Measurements from ENCODE around the gene BSN. TPM values are rescaled to one million over a fixed set of nuclear protein-coding genes. Genes with fewer than 3 reads are reported as not detected.

The BSN gene, protein sequence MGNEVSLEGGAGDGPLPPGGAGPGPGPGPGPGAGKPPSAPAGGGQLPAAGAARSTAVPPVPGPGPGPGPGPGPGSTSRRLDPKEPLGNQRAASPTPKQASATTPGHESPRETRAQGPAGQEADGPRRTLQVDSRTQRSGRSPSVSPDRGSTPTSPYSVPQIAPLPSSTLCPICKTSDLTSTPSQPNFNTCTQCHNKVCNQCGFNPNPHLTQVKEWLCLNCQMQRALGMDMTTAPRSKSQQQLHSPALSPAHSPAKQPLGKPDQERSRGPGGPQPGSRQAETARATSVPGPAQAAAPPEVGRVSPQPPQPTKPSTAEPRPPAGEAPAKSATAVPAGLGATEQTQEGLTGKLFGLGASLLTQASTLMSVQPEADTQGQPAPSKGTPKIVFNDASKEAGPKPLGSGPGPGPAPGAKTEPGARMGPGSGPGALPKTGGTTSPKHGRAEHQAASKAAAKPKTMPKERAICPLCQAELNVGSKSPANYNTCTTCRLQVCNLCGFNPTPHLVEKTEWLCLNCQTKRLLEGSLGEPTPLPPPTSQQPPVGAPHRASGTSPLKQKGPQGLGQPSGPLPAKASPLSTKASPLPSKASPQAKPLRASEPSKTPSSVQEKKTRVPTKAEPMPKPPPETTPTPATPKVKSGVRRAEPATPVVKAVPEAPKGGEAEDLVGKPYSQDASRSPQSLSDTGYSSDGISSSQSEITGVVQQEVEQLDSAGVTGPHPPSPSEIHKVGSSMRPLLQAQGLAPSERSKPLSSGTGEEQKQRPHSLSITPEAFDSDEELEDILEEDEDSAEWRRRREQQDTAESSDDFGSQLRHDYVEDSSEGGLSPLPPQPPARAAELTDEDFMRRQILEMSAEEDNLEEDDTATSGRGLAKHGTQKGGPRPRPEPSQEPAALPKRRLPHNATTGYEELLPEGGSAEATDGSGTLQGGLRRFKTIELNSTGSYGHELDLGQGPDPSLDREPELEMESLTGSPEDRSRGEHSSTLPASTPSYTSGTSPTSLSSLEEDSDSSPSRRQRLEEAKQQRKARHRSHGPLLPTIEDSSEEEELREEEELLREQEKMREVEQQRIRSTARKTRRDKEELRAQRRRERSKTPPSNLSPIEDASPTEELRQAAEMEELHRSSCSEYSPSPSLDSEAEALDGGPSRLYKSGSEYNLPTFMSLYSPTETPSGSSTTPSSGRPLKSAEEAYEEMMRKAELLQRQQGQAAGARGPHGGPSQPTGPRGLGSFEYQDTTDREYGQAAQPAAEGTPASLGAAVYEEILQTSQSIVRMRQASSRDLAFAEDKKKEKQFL (N-terminal part only)
- total RNA-seq (under 1 TPM; 0.55 to 0.81 (median 0.69) TPM), polyA plus RNA-seq (under 1 TPM in 2 of 3 donors, not detected in 1; under 0.01 to 0.35 TPM)

DNA sequence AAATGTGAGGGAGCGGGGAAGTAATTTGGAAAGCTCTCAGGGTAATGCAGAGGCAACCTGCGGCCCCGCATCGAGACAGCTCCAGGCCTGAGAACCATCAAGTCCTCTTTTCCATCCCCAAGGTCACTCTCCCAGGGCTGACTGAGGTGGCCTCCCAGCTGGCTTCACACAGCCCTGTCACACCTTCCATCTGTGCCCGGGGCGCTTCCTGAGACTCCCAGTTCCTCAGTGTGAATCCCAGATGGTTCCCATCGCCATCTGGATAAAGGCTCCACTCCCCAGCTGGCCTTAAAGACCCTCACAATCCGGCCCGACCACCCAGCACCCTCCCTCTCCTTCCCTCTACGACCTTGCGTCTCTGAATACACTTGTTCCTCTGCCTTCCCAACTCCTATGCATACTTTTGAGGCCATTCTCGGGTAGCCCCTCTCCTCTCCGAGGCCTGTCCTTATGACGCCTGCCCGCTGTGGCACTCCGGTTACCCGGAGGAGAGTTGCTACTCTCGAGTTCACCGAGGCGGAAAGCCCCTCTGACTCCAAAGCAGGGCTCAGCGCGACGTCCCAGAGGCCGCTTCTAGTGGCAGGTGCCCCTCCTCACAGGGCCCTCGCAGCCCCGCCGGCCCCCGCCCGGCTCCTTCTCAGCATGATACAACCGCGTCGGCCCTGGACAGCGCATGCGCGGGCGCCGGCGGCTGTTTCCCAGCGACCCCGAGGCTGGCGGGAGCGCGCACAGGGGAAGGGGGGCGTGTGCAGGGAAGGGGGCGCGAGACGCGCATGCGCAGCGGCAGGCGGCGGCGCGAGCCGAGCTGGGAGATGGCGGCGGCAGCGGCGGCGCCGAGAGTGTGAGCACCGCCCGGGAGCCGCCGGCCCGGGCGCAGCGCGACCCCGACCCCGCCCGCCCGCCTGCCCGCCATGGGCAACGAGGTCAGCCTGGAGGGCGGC lies at the start of gene BSN:
Gene BSN (plus strand): TSS at position 786 of the 941 bp plus-strand sequence. CDS start 126 bp downstream, at position 912.
- Histone ChIP-seq H3K27me3 (no peaks in the 10 kb centered on the region), H3K36me3 (no peaks in the 10 kb centered on the region), H3K27ac (peak within 1 kb of the TSS; percentile 74 to 85 (median 81)), H3K4me1 (peaks cover 0 to 19% (median 16%) of the 10 kb centered on the region in 4 donors), H3K4me3 (peak within 1 kb of the TSS; percentile 62 to 76 (median 66)), H3K9me3 (no peaks in the 10 kb centered on the region)
- peak; percentile 95 for DNase-seq
- 4 to 5% methylated on average over 76 of the region's 76 CpGs for WGBS, 2 donors
- TF ChIP-seq POLR2A (IDR thresholded peaks at IDR 0.05) (no peak), POLR2AphosphoS5 (IDR thresholded peaks at IDR 0.05) (peak in 3 of 4 donors; percentile 28 to 53 (median 46))
- intact Hi-C loops (cut with DNase I): no loop called here

DNA sequence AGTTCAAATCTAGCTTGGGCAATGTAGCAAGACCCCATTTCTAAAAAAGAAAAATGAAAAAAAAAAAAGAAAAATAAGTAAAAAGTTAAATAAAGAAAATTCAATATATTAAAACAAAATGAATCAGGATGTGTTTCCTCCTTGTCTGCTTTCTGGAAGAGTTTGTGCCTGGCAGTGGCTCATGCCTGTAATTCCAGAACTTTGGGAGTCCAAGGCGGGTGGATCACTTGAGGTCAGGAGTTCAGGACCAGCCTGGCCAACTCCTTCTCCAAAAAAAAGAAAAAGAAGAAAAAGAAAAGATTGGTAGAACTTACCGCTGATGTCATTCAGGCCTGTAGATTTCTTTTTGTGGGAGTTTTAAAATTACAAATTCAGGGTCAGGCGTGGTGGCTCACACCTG lies 47.4 kb upstream of the BSN start:
- 91 to 97% methylated on average over 3 of the region's 3 CpGs for WGBS, 2 donors
- H3K27me3 ChIP-seq: no peaks in the 10 kb centered on the region
- H3K4me1 ChIP-seq: peaks cover 0 to 47% (median 31%) of the 10 kb centered on the region in 4 donors
- H3K27ac ChIP-seq: peak overlapping the region in 1 of 4 donors; percentile 21
- peaks cover 0 to 16% (median 3%) of the 10 kb centered on the region in 4 donors for H3K36me3 ChIP-seq
- TF ChIP-seq POLR2A (IDR thresholded peaks at IDR 0.05) (no peak), EP300 (IDR thresholded peaks at IDR 0.05) (no peak), POLR2AphosphoS5 (IDR thresholded peaks at IDR 0.05) (no peak)
- TF ChIP-seq, protein P1, sequence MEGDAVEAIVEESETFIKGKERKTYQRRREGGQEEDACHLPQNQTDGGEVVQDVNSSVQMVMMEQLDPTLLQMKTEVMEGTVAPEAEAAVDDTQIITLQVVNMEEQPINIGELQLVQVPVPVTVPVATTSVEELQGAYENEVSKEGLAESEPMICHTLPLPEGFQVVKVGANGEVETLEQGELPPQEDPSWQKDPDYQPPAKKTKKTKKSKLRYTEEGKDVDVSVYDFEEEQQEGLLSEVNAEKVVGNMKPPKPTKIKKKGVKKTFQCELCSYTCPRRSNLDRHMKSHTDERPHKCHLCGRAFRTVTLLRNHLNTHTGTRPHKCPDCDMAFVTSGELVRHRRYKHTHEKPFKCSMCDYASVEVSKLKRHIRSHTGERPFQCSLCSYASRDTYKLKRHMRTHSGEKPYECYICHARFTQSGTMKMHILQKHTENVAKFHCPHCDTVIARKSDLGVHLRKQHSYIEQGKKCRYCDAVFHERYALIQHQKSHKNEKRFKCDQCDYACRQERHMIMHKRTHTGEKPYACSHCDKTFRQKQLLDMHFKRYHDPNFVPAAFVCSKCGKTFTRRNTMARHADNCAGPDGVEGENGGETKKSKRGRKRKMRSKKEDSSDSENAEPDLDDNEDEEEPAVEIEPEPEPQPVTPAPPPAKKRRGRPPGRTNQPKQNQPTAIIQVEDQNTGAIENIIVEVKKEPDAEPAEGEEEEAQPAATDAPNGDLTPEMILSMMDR (IDR thresholded peaks at IDR 0.05): no peak
- no peaks in the 10 kb centered on the region for H3K9me3 ChIP-seq
- intact Hi-C loops (cut with DNase I): no loop called here
- no peak for DNase-seq
- no peak overlapping the region for H3K4me3 ChIP-seq

DNA sequence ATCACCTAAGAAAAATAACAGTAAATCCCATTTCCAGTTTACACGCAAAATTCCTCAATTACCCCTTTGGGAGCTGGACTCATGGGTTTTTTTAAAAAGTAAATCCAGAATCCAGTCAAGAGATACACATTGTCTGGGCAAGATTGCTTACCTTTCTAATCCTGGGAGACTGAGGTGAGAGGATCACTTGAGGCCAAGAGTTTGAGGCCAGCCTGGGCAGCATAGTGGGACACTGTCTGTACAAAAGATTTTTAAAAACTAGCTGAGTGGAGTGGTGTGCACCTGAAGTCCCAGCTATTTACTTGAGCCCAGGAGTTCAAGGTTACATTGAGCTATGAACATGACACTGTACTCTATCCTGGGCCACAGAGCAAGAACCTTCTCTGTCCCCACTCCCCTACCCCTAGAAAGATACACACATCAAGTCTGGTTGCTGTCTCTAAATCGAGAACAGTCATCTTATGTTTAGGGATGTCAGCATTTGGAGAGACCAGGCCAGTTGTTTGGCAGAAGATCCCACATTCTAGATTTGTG lies 45.2 kb upstream of the BSN start:
- peaks cover 0 to 64% (median 42%) of the 10 kb centered on the region in 4 donors for H3K4me1 ChIP-seq
- no peak overlapping the region for H3K4me3 ChIP-seq
- intact Hi-C loops (cut with DNase I): no loop called here
- TF ChIP-seq POLR2A (IDR thresholded peaks at IDR 0.05) (no peak), POLR2AphosphoS5 (IDR thresholded peaks at IDR 0.05) (no peak), EP300 (IDR thresholded peaks at IDR 0.05) (no peak)
- TF ChIP-seq, protein P1 (IDR thresholded peaks at IDR 0.05): no peak
- H3K36me3 ChIP-seq: peaks cover 0 to 30% (median 6%) of the 10 kb centered on the region in 4 donors
- no peaks in the 10 kb centered on the region for H3K9me3 ChIP-seq
- H3K27me3 ChIP-seq: no peaks in the 10 kb centered on the region
- peak overlapping the region in 2 of 4 donors; percentile 23 to 29 for H3K27ac ChIP-seq
- no peak for DNase-seq
- WGBS, 2 donors: 38 to 45% methylated on average over 2 of the region's 2 CpGs

DNA sequence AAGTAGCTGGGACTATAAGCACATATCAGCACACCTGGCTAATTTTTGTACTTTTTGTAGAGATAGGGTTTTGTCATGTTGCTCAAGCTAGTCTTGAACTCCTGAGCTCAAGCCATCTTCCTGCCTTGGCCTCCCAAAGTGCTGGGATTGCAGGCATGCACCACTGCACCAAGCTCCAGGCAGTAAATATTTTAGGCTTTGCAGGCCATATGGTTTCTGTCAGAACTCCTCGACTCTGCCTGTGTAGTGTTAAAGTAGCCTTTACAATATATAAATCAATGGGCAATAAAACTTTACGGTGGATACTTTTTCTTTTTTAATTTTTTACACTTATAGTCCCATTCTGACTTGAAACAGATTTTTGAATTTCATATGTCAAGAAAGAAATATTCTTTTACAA lies 42.6 kb upstream of the BSN start:
- Histone ChIP-seq H3K36me3 (peaks cover 0 to 44% (median 8%) of the 10 kb centered on the region in 4 donors), H3K9me3 (no peaks in the 10 kb centered on the region), H3K4me1 (peaks cover 0 to 57% (median 42%) of the 10 kb centered on the region in 4 donors), H3K4me3 (no peak overlapping the region), H3K27ac (peak overlapping the region in 3 of 4 donors; percentile 5 to 66 (median 43)), H3K27me3 (no peaks in the 10 kb centered on the region)
- WGBS, 2 donors: 58 to 68% methylated on average over 2 of the region's 2 CpGs
- TF ChIP-seq, protein P1 (IDR thresholded peaks at IDR 0.05): no peak
- TF ChIP-seq POLR2A (IDR thresholded peaks at IDR 0.05) (no peak), POLR2AphosphoS5 (IDR thresholded peaks at IDR 0.05) (peak; percentile 82 to 96 (median 92)), EP300 (IDR thresholded peaks at IDR 0.05) (peak in 3 of 4 donors; percentile 53 to 83 (median 75))
- peak; percentile 74 for DNase-seq
- intact Hi-C loops (cut with DNase I): loop anchor here (5.0 kb wide), 1 partner anchor 39 kb away; the partner anchor contains the start of gene DAG1
